HG03159 (cell line): ENCODE data around the gene ETS2.
A peak's percentile ranks its signal among the peaks of the same experiment; 100 is the strongest.

Experiments used
- ATAC-seq: cut with Tn5 transposase; IDR thresholded peaks from one replicate; pipeline ENCODE4 v1.9.1; 2021; ENCODE audit warnings: mild to moderate bottlenecking, moderate library complexity; ENCODE audit not compliant: unreplicated experiment

Gene ETS2

GRCh38 chr21:38805328-38806152 is at the start of gene ETS2:
Gene ETS2, plus strand, starts transcription at chr21:38805929. Its CDS starts 4,106 bp downstream, at chr21:38810035.
- peak; percentile 58 for ATAC-seq

- no peak for ATAC-seq
These were observed 49.0 kb upstream of the ETS2 start for GRCh38 chr21:38756746-38757145.

- ATAC-seq, result no peak
These were observed 47.1 kb upstream of the ETS2 start for GRCh38 chr21:38758501-38759214.

- ATAC-seq, result no peak
These were observed 46.3 kb upstream of the ETS2 start for GRCh38 chr21:38759413-38759812.

- ATAC-seq, result no peak
These were observed 45.5 kb upstream of the ETS2 start for GRCh38 chr21:38760017-38760761.

GRCh38 chr21:38760762-38761155 is 45.0 kb upstream of the ETS2 start:
- no peak for ATAC-seq

- no peak for ATAC-seq
These were observed 44.2 kb upstream of the ETS2 start for GRCh38 chr21:38761531-38761930.

GRCh38 chr21:38765056-38765455 is 40.7 kb upstream of the ETS2 start:
- ATAC-seq, result no peak

GRCh38 chr21:38766987-38767722 is 38.6 kb upstream of the ETS2 start:
- ATAC-seq, result peak; percentile 95

- no peak for ATAC-seq
These were observed 37.2 kb upstream of the ETS2 start for GRCh38 chr21:38768471-38769063.

GRCh38 chr21:38769191-38769780 is 36.4 kb upstream of the ETS2 start:
- no peak for ATAC-seq

GRCh38 chr21:38770660-38771059 is 35.1 kb upstream of the ETS2 start:
- no peak for ATAC-seq

- no peak for ATAC-seq
These were observed 34.2 kb upstream of the ETS2 start for GRCh38 chr21:38771536-38771935.

GRCh38 chr21:38772646-38773045 is 33.1 kb upstream of the ETS2 start:
- no peak for ATAC-seq

GRCh38 chr21:38773099-38774061 is 32.3 kb upstream of the ETS2 start:
- ATAC-seq, result no peak

- no peak for ATAC-seq
These were observed 31.6 kb upstream of the ETS2 start for GRCh38 chr21:38774152-38774551.

GRCh38 chr21:38774586-38775285 is 31.0 kb upstream of the ETS2 start:
- no peak for ATAC-seq

- no peak for ATAC-seq
These were observed 30.0 kb upstream of the ETS2 start for GRCh38 chr21:38775733-38776132.
